Kidney epithelial cell (primary cell): Measurements from ENCODE around the gene PRLH. TPM values are rescaled to one million over a fixed set of nuclear protein-coding genes. Genes with fewer than 3 reads are reported as not detected.

Experiments
- DNase-seq: peaks from one replicate; pipeline ENCODE4 v3.0.0-alpha.2; 2010; ENCODE audit warnings: low read depth
- H3K27me3 ChIP-seq: 2 replicates; pipeline ENCODE4 v1.6.0; 2011; ENCODE audit warnings: low read length; ENCODE audit not compliant: control insufficient read depth, insufficient read depth
- H3K36me3 ChIP-seq: 2 replicates; pipeline ENCODE4 v1.5.1; 2011; ENCODE audit warnings: low read length; ENCODE audit not compliant: control insufficient read depth, insufficient read depth
- H3K4me3 ChIP-seq: 2 replicates; pipeline ENCODE4 v1.5.1; 2011; ENCODE audit warnings: low read depth, mild to moderate bottlenecking, control low read depth, low read length
- CTCF ChIP-seq: IDR thresholded peaks from 2 replicates; pipeline ENCODE4 v1.5.1; 2011; ENCODE audit warnings: mild to moderate bottlenecking, moderate library complexity, low read length, control low read depth, inconsistent platforms; ENCODE audit not compliant: insufficient read depth, poor library complexity, severe bottlenecking
- total RNA-seq: library from RNA; depleted of rRNA; stranded (reverse); fragments of >200 nt; gene quantifications from 2 replicates; pipeline ENCODE4 v1.2.3, GENCODE V29; 2015

PRLH gene
- total RNA-seq, 1 donor from 2014 or later = not detected

GRCh38 chr2:237577458-237577857, 11.1 kb downstream of the PRLH start:
- Histone ChIP-seq H3K27me3 (peaks cover 3% of the 10 kb centered on the region), H3K36me3 (no peaks in the 10 kb centered on the region), H3K4me3 (no peak overlapping the region)
- TF ChIP-seq CTCF = no peak
- no peak for DNase-seq

- Histone ChIP-seq H3K27me3 (peaks cover 3% of the 10 kb centered on the region), H3K36me3 (no peaks in the 10 kb centered on the region), H3K4me3 (no peak overlapping the region)
- no peak for TF ChIP-seq CTCF
- no peak for DNase-seq
Measured at GRCh38 chr2:237577956-237578870, 11.8 kb downstream of the PRLH start.

GRCh38 chr2:237581326-237581725, 15.0 kb downstream of the PRLH start:
- no peaks in the 10 kb centered on the region for H3K36me3 ChIP-seq
- H3K27me3 ChIP-seq = peaks cover 3% of the 10 kb centered on the region
- no peak overlapping the region for H3K4me3 ChIP-seq
- DNase-seq = no peak
- no peak for TF ChIP-seq CTCF

- no peak overlapping the region for H3K4me3 ChIP-seq
- no peaks in the 10 kb centered on the region for H3K36me3 ChIP-seq
- peak; percentile 52 for TF ChIP-seq CTCF
- peaks cover 3% of the 10 kb centered on the region for H3K27me3 ChIP-seq
- no peak for DNase-seq
Measured at GRCh38 chr2:237581751-237582746, 15.7 kb downstream of the PRLH start.

GRCh38 chr2:237583385-237584295, 17.3 kb downstream of the PRLH start:
- DNase-seq = no peak
- H3K4me3 ChIP-seq = no peak overlapping the region
- TF ChIP-seq CTCF = no peak
- H3K27me3 ChIP-seq = no peaks in the 10 kb centered on the region
- no peaks in the 10 kb centered on the region for H3K36me3 ChIP-seq
